HG02763 (cell line): ENCODE data around the gene COL8A1.

Experiments used
- ATAC-seq: cut with Tn5 transposase; IDR thresholded peaks from one replicate; pipeline ENCODE4 v1.9.1; 2021; ENCODE audit warnings: mild to moderate bottlenecking, moderate library complexity; ENCODE audit not compliant: unreplicated experiment

Gene COL8A1

GRCh38 chr3:99668044-99668443 lies 29.6 kb downstream of the COL8A1 start:
- ATAC-seq = no peak

GRCh38 chr3:99669879-99670555 lies 31.6 kb downstream of the COL8A1 start:
- ATAC-seq = no peak

GRCh38 chr3:99670556-99670950 lies 32.2 kb downstream of the COL8A1 start:
- no peak for ATAC-seq

GRCh38 chr3:99674086-99674789 lies 35.8 kb downstream of the COL8A1 start:
- ATAC-seq = no peak

- no peak for ATAC-seq
Measured at GRCh38 chr3:99678023-99678422, 39.6 kb downstream of the COL8A1 start.

GRCh38 chr3:99678896-99679295 lies 40.5 kb downstream of the COL8A1 start:
- no peak for ATAC-seq

GRCh38 chr3:99681512-99681911 lies 43.1 kb downstream of the COL8A1 start:
- ATAC-seq = peak; percentile 78

- no peak for ATAC-seq
Measured at GRCh38 chr3:99681976-99682375, 43.6 kb downstream of the COL8A1 start.

- ATAC-seq = no peak
Measured at GRCh38 chr3:99683465-99683864, 45.1 kb downstream of the COL8A1 start.

GRCh38 chr3:99683876-99684275 lies 45.5 kb downstream of the COL8A1 start:
- ATAC-seq = no peak

GRCh38 chr3:99684644-99685043 lies 46.2 kb downstream of the COL8A1 start:
- ATAC-seq = no peak

- no peak for ATAC-seq
Measured at GRCh38 chr3:99686469-99686868, 48.1 kb downstream of the COL8A1 start.

GRCh38 chr3:99686955-99687612 lies 48.7 kb downstream of the COL8A1 start:
- ATAC-seq = no peak

- no peak for ATAC-seq
Measured at GRCh38 chr3:99690761-99691369, 52.5 kb downstream of the COL8A1 start.

GRCh38 chr3:99693636-99694035 lies 55.2 kb downstream of the COL8A1 start:
- ATAC-seq = no peak

- ATAC-seq = no peak
Measured at GRCh38 chr3:99696497-99696896, 58.1 kb downstream of the COL8A1 start.

- ATAC-seq = no peak
Measured at GRCh38 chr3:99697250-99697649, 58.9 kb downstream of the COL8A1 start.

GRCh38 chr3:99698932-99699331 lies 60.5 kb downstream of the COL8A1 start:
- ATAC-seq = no peak

- ATAC-seq = no peak
Measured at GRCh38 chr3:99699841-99700240, 61.4 kb downstream of the COL8A1 start.

GRCh38 chr3:99700631-99701268 lies 62.4 kb downstream of the COL8A1 start:
- no peak for ATAC-seq
